Glomerular endothelial cell (primary cell): ENCODE results near the gene RBMX. TPM values are rescaled to one million over a fixed set of nuclear protein-coding genes. Genes with fewer than 3 reads are reported as not detected.
"Not testable (repeated sequence)": the region's sequence is repeated elsewhere in the genome, so short reads cannot be mapped to it uniquely, and the experiment has no call there.

Experiments used
- DNase-seq: peaks from one replicate; pipeline ENCODE4 v3.0.0-alpha.2; 2011; ENCODE audit warnings: low read depth, low spot score; ENCODE audit errors: extremely low read depth
- total RNA-seq: library from RNA; depleted of rRNA; stranded (reverse); fragments of >200 nt; gene quantifications from 2 replicates; pipeline ENCODE4 v1.2.3, GENCODE V29; 2015

Gene RBMX
- 194 and 199 TPM in 2 replicates for total RNA-seq

GRCh38 chrX:136880452-136881013, at the start of gene RBMX:
Gene RBMX (minus strand): TSS chrX:136880725. CDS start chrX:136879427, 1,298 bp downstream.
- DNase-seq: peak; percentile 75

GRCh38 chrX:136921438-136921837, 40.9 kb upstream of the RBMX start:
- not testable (repeated sequence) for DNase-seq

- DNase-seq: no peak
These were observed 39.5 kb upstream of the RBMX start for GRCh38 chrX:136920001-136920400.

GRCh38 chrX:136916827-136917226, 36.3 kb upstream of the RBMX start:
- no peak for DNase-seq

- not testable (repeated sequence) for DNase-seq
These were observed 31.1 kb upstream of the RBMX start for GRCh38 chrX:136911661-136912060.

- DNase-seq: no peak
These were observed 30.7 kb upstream of the RBMX start for GRCh38 chrX:136911253-136911652.

- no peak for DNase-seq
These were observed 30.1 kb upstream of the RBMX start for GRCh38 chrX:136910565-136911035.

GRCh38 chrX:136909706-136910564, 29.4 kb upstream of the RBMX start:
- no peak for DNase-seq

GRCh38 chrX:136909119-136909705, 28.7 kb upstream of the RBMX start:
- DNase-seq: no peak

- DNase-seq: no peak
These were observed 27.1 kb upstream of the RBMX start for GRCh38 chrX:136907621-136908020.

GRCh38 chrX:136906921-136907510, 26.5 kb upstream of the RBMX start:
- DNase-seq: no peak

GRCh38 chrX:136904067-136904466, 23.5 kb upstream of the RBMX start:
- not testable (repeated sequence) for DNase-seq

- DNase-seq: not testable (repeated sequence)
These were observed 19.5 kb upstream of the RBMX start for GRCh38 chrX:136900071-136900470.

- DNase-seq: no peak
These were observed 18.7 kb upstream of the RBMX start for GRCh38 chrX:136899221-136899620.

GRCh38 chrX:136898752-136899151, 18.2 kb upstream of the RBMX start:
- not testable (repeated sequence) for DNase-seq

GRCh38 chrX:136896121-136896914, 15.8 kb upstream of the RBMX start:
- DNase-seq: no peak

- DNase-seq: no peak
These were observed 11.9 kb upstream of the RBMX start for GRCh38 chrX:136892412-136892811.

GRCh38 chrX:136890596-136890995, 10.1 kb upstream of the RBMX start:
- DNase-seq: not testable (repeated sequence)

GRCh38 chrX:136889269-136889668, 8.7 kb upstream of the RBMX start:
- no peak for DNase-seq

- DNase-seq: no peak
These were observed 498 bp downstream of the RBMX start for GRCh38 chrX:136880003-136880451.
